K562 (cell line): ENCODE measurements around the gene CUL2. TPM values are rescaled to one million over a fixed set of nuclear protein-coding genes. Genes with fewer than 3 reads are reported as not detected.

Source experiments
- ATAC-seq: fragments of 200-7000 bp; cut with Tn5 transposase; 3 replicates; pipeline ENCODE4 v1.9.1; 2020; ENCODE audit warnings: moderate library complexity
- BruUV-seq: library from RNA; stranded (reverse); fragments of 400-500 nt; replicated peaks from 2 replicates; lab custom pipeline; 2021; lab: Mats Ljungman, UMichigan
- CTCF ChIA-PET: fragments of 300-600 bp; formaldehyde crosslinking; extraction: SDS; loops from one replicate; lab custom pipeline; 2021; ENCODE audit warnings: low intra/inter-chr PET ratio; lab: Yijun Ruan, JAX
- POLR2A ChIA-PET: fragments of 300-600, 350-650 bp; sonication (Branson Sonifier 250); formaldehyde crosslinking; extraction: SDS; loops from one replicate; lab custom pipeline; 2021; ENCODE audit warnings: antibody characterized with exemption, inconsistent platforms; lab: Yijun Ruan, JAX
- DNase-seq, 4 experiments: peaks; one replicate each; pipeline versions ENCODE4 v3.0.0 to v3.0.0-alpha.2; 2011 to 2018; ENCODE audit warnings: low spot score in 3 of 4, mixed read lengths in 3 of 4; ENCODE audit errors: extremely low read depth in 1 of 4
- FAIRE-seq: peaks from 2 replicates; lab custom pipeline; 2011; peaks lifted over from hg19 to GRCh38; lab: Jason Lieb, UNC
- H2AFZ ChIP-seq: 2 replicates; pipeline ENCODE4 v1.6.0; 2011; ENCODE audit warnings: low read depth, low read length, control low read depth, inconsistent platforms
- H3K27ac ChIP-seq: fragments of 200-600 bp; 3 replicates; pipeline ENCODE4 v1.8.0; 2011; ENCODE audit warnings: low read depth, mild to moderate bottlenecking, control low read depth, inconsistent platforms, low read length, moderate library complexity, mixed read lengths; ENCODE audit errors: extremely low read depth
- H3K27me3 ChIP-seq, 2 experiments: fragments of 300-600 bp in 1 of 2; 2 replicates in 1 of 2; 3 replicates in 1 of 2; pipeline versions ENCODE4 v1.6.0 to v1.8.0; 2011; ENCODE audit warnings: inconsistent platforms in 2 of 2, low read length in 2 of 2, mild to moderate bottlenecking in 1 of 2, mixed read lengths in 1 of 2, moderate library complexity in 1 of 2; ENCODE audit not compliant: control insufficient read depth in 2 of 2, insufficient read depth in 2 of 2
- H3K36me3 ChIP-seq: fragments of 300-600 bp; 3 replicates; pipeline ENCODE4 v1.8.0; 2011; ENCODE audit warnings: mild to moderate bottlenecking, low read length, inconsistent platforms; ENCODE audit not compliant: control insufficient read depth, insufficient read depth
- H3K4me1 ChIP-seq, 2 experiments: fragments of 200-600 bp in 1 of 2; replicated peaks in 1 of 2; 2 replicates in 1 of 2; 3 replicates in 1 of 2; pipeline versions ENCODE4 v1.5.1 to v1.8.0; 2011; ENCODE audit warnings: inconsistent platforms in 2 of 2, low read length in 2 of 2, mild to moderate bottlenecking in 1 of 2, mixed read lengths in 1 of 2, moderate library complexity in 1 of 2; ENCODE audit not compliant: control insufficient read depth in 2 of 2, insufficient read depth in 2 of 2
- H3K4me2 ChIP-seq: 2 replicates; pipeline ENCODE4 v1.6.1; 2011; ENCODE audit warnings: low read length, control low read depth, inconsistent platforms, mixed read lengths; ENCODE audit not compliant: insufficient read depth
- H3K4me3 ChIP-seq: fragments of 200-600 bp; sonication (generic), shearing (Covaris generic); 2 replicates; pipeline ENCODE4 v1.5.1; 2016; ENCODE audit warnings: control low read depth, inconsistent platforms
- H3K79me2 ChIP-seq: fragments of 200-600 bp; 3 replicates; pipeline ENCODE4 v1.8.0; 2011; ENCODE audit warnings: low read length, inconsistent platforms; ENCODE audit not compliant: control insufficient read depth, insufficient read depth
- H3K9ac ChIP-seq, 2 experiments: 2 replicates each; pipeline versions ENCODE4 v1.6.0 to v1.6.1; 2011; ENCODE audit warnings: low read depth in 2 of 2, low read length in 2 of 2, control low read depth in 1 of 2, inconsistent platforms in 1 of 2, mild to moderate bottlenecking in 1 of 2, mixed read lengths in 1 of 2; ENCODE audit not compliant: insufficient read depth in 1 of 2
- H3K9me1 ChIP-seq: one replicate; pipeline ENCODE4 v1.6.0; 2011; ENCODE audit warnings: inconsistent platforms, mild to moderate bottlenecking, low read length, moderate library complexity; ENCODE audit not compliant: control insufficient read depth, insufficient read depth
- H3K9me3 ChIP-seq: replicated peaks from 2 replicates; pipeline ENCODE4 v1.5.1; 2011; ENCODE audit warnings: low read depth, low read length, inconsistent platforms; ENCODE audit not compliant: control insufficient read depth, insufficient read depth
- H4K20me1 ChIP-seq: replicated peaks from 2 replicates; pipeline ENCODE4 v1.6.1; 2011; ENCODE audit warnings: low read length, inconsistent platforms, mixed read lengths; ENCODE audit not compliant: control insufficient read depth, insufficient read depth
- C11orf30 ChIP-seq: fragments of 450-650 bp; IDR thresholded peaks from 2 replicates; pipeline ENCODE4 v1.6.1; 2016; ENCODE audit warnings: low read depth, mild to moderate bottlenecking
- DACH1 ChIP-seq: fragments of 450-650 bp; IDR thresholded peaks from 2 replicates; pipeline ENCODE4 v1.6.1; 2018; ENCODE audit not compliant: partially characterized antibody
- MAFF ChIP-seq: IDR thresholded peaks from 2 replicates; pipeline ENCODE4 v1.6.1; 2012; ENCODE audit warnings: low read length, improper control_type of control experiment
- MAFG ChIP-seq: fragments of 450-650 bp; conservative IDR thresholded peaks from 2 replicates; pipeline ENCODE4 v1.6.1; 2016; ENCODE audit warnings: missing genetic modification characterization, missing compliant biosample characterization
- MECOM ChIP-seq: fragments of 250-450 bp; sonication (Bioruptor Pico); IDR thresholded peaks from 2 replicates; pipeline ENCODE4 v1.8.0; 2022; ENCODE audit warnings: inconsistent platforms
- THAP7 ChIP-seq: fragments of 250-450 bp; sonication (Bioruptor Pico); IDR thresholded peaks from 2 replicates; pipeline ENCODE4 v1.5.0; 2021
- ZNF316 ChIP-seq: fragments of 450-650 bp; IDR thresholded peaks from 2 replicates; pipeline ENCODE4 v1.6.1; 2016
- WGBS: fragments of 100-300 bp; shearing (Covaris generic); methylation state at CpG from one replicate; pipeline ENCODE4 v1.1.6; 2016; ENCODE audit warnings: low coverage, mixed read lengths; ENCODE audit not compliant: insufficient coverage; ENCODE audit errors: missing lambda C conversion rate; 5-methylcytosine and 5-hydroxymethylcytosine counted together
- in situ Hi-C: fragments of 300-500 bp; cut with MboI; formaldehyde crosslinking; loops from 4 replicates; pipeline ENCODE4 v1.15.0; 2018; ENCODE audit warnings: inconsistent platforms, mixed read lengths
- intact Hi-C: fragments of 100-400 bp; cut with micrococcal nuclease; formaldehyde crosslinking; loops from 2 replicates; pipeline ENCODE4 v1.14.2; 2022
- polyA plus RNA-seq, 8 experiments: library from polyadenylated mRNA; depleted of rRNA in 4 of 8; stranded (reverse) in 5 of 8; unstranded in 3 of 8; fragments of >200 nt; fragmentation: Nextera tagmentation in 2 of 8; fragmentation: Illumina TruSeq in 1 of 8; extraction: Ambion mirVana in 2 of 8; extraction: Trizol in 1 of 8; gene quantifications; 2 replicates each; pipeline versions ENCODE4 v1.2.1 to v1.2.3, GENCODE V29; 2011 to 2014; ENCODE audit warnings: inconsistent platforms in 1 of 8, missing spikeins in 1 of 8
- total RNA-seq, 7 experiments: library from RNA; depleted of rRNA in 6 of 7; stranded (reverse); fragments of >200 nt in 6 of 7; fragmentation: Illumina TruSeq in 2 of 7; extraction: Trizol in 2 of 7; gene quantifications; 2 replicates each; pipeline versions ENCODE4 v1.2.1 to v1.2.3, GENCODE V29; 2011 to 2021; ENCODE audit warnings: low replicate concordance in 1 of 7
- TF ChIP-seq, protein P1 (sequence below): fragments of 450-650 bp; formaldehyde crosslinking; IDR thresholded peaks from 2 replicates; pipeline ENCODE4 v1.4.0; 2020; ENCODE audit warnings: mild to moderate bottlenecking

Gene CUL2
- total and polyA plus RNA-seq, 9 of the 15 experiments (the other 6 are each of a cell fraction or from before 2014, with no cell fraction given): 17.3 to 46.3 (median 41.2) TPM

GRCh38 chr10:35015843-35016408 is 74.2 kb downstream of the CUL2 start:
- H3K9ac ChIP-seq: no peak overlapping the region
- no peak overlapping the region for H3K27ac ChIP-seq
- H3K79me2 ChIP-seq: no peaks in the 10 kb centered on the region
- H3K4me2 ChIP-seq: no peak overlapping the region
- intact Hi-C loops: no loop called here
- no TSS peak for BruUV-seq
- H3K9me3 ChIP-seq: no peaks in the 10 kb centered on the region
- H3K4me3 ChIP-seq: no peak overlapping the region
- CTCF ChIA-PET: no interaction called here
- TF ChIP-seq C11orf30 (peak; percentile 67), MAFF (peak; percentile 24; the same call in 1 of the 2 replicates), THAP7 (CRISPR knock-in tag) (no peak), ZNF316 (peak; percentile 83), DACH1 (no peak), MAFG (tag) (0 out of 2 replicates have a peak, but pooled peaks have one; percentile 42), MECOM (CRISPR knock-in tag) (no peak)
- TF ChIP-seq, protein P1, sequence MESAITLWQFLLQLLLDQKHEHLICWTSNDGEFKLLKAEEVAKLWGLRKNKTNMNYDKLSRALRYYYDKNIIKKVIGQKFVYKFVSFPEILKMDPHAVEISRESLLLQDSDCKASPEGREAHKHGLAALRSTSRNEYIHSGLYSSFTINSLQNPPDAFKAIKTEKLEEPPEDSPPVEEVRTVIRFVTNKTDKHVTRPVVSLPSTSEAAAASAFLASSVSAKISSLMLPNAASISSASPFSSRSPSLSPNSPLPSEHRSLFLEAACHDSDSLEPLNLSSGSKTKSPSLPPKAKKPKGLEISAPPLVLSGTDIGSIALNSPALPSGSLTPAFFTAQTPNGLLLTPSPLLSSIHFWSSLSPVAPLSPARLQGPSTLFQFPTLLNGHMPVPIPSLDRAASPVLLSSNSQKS (CRISPR knock-in tag): no peak
- in situ Hi-C loops: no loop called here
- peaks cover 33% of the 10 kb centered on the region; the same call in 2 of the 3 replicates for H3K36me3 ChIP-seq
- no peaks in the 10 kb centered on the region for H3K27me3 ChIP-seq
- no peaks in the 10 kb centered on the region for H3K9me1 ChIP-seq
- no peaks in the 10 kb centered on the region for H4K20me1 ChIP-seq
- no peak overlapping the region for H2AFZ ChIP-seq
- H3K4me1 ChIP-seq: no peaks in the 10 kb centered on the region
- ATAC-seq: no peak
- POLR2A ChIA-PET: interaction anchor here (0.5 to 1.2 kb wide), 4 partner anchors 10 to 799 kb away, joined by 3 to 4 read pairs (median 3); no protein-coding TSS in a partner anchor
- no peak for DNase-seq
- FAIRE-seq: peak; percentile 56
- 98% methylated on average over 5 of the region's 5 CpGs for WGBS
